ENCODE data around the gene NLK.

GRCh38 chr17:28074010-28074409 lies 31.5 kb downstream of the NLK start:
- TF ChIP-seq, protein P1, sequence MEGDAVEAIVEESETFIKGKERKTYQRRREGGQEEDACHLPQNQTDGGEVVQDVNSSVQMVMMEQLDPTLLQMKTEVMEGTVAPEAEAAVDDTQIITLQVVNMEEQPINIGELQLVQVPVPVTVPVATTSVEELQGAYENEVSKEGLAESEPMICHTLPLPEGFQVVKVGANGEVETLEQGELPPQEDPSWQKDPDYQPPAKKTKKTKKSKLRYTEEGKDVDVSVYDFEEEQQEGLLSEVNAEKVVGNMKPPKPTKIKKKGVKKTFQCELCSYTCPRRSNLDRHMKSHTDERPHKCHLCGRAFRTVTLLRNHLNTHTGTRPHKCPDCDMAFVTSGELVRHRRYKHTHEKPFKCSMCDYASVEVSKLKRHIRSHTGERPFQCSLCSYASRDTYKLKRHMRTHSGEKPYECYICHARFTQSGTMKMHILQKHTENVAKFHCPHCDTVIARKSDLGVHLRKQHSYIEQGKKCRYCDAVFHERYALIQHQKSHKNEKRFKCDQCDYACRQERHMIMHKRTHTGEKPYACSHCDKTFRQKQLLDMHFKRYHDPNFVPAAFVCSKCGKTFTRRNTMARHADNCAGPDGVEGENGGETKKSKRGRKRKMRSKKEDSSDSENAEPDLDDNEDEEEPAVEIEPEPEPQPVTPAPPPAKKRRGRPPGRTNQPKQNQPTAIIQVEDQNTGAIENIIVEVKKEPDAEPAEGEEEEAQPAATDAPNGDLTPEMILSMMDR (IDR thresholded peaks at IDR 0.05), result no peak
- TF ChIP-seq POLR2AphosphoS5 (IDR thresholded peaks at IDR 0.05), result no peak

Data from transverse colon (tissue), 4 donors.